ENCODE results near the gene TMEM175. TPM values are rescaled to one million over a fixed set of nuclear protein-coding genes. Genes with fewer than 3 reads are reported as not detected.

TMEM175 gene
- total and polyA plus RNA-seq, 2 of the 4 experiments (the other 2 are of a cell fraction) = 7.7 to 41.9 TPM

GRCh38 chr4:964346-965025 lies 32.2 kb downstream of the TMEM175 start:
- Histone ChIP-seq H2AK5ac (ENCODE audit: low read depth, low read length) (no peak overlapping the region), H3K23ac (ENCODE audit: low read depth, low read length) (no peak overlapping the region), H3K4me1 (ENCODE audit: control insufficient read depth, insufficient read depth, low read length) (no peaks in the 10 kb centered on the region), H3K9ac (ENCODE audit: low read depth, low read length) (no peak overlapping the region), H2BK5ac (ENCODE audit: low read depth, low read length, poor library complexity, severe bottlenecking) (no peak overlapping the region), H3K4me2 (ENCODE audit: low read depth, low read length) (no peak overlapping the region), H3K4me3 (ENCODE audit: insufficient read depth, low read depth, low read length) (no peak overlapping the region), H3K18ac (ENCODE audit: low read depth, low read length) (no peak overlapping the region), H2BK120ac (ENCODE audit: low read depth, low read length) (no peak overlapping the region), H2BK20ac (ENCODE audit: low read depth, low read length) (no peak overlapping the region), H3K9me3 (ENCODE audit: control insufficient read depth, insufficient read depth, low read length) (no peaks in the 10 kb centered on the region), H2AK9ac (replicated peaks; ENCODE audit: low read depth, low read length, poor library complexity) (no peak overlapping the region), H3K27me3 (ENCODE audit: control insufficient read depth, insufficient read depth, low read length) (no peaks in the 10 kb centered on the region), H2AFZ (replicated peaks; ENCODE audit: low read length, poor library complexity) (no peak overlapping the region), H3K56ac (ENCODE audit: extremely low read depth, insufficient read depth, low read length) (no peak overlapping the region), H3K4ac (ENCODE audit: low read depth, low read length) (no peak overlapping the region), H4K8ac (ENCODE audit: low read depth in 2 of 2, low read length in 2 of 2) (no peak overlapping the region), H3K14ac (replicated peaks; ENCODE audit: low read depth, low read length) (no peak overlapping the region), H4K5ac (ENCODE audit: low read depth, low read length) (no peak overlapping the region), H3K36me3 (ENCODE audit: control insufficient read depth, insufficient read depth, low read length) (peaks cover 54% of the 10 kb centered on the region), H3K27ac (ENCODE audit: insufficient read depth, low read length) (no peak overlapping the region), H4K20me1 (ENCODE audit: insufficient read depth, low read length) (no peaks in the 10 kb centered on the region; the same call in none of the 2 replicates), H2BK15ac (ENCODE audit: low read depth, low read length) (no peak overlapping the region), H3K79me1 (ENCODE audit: low read depth in 1 of 2, low read length in 2 of 2) (no peaks in the 10 kb centered on the region), H3K9me1 (ENCODE audit: insufficient read depth, low read length) (no peaks in the 10 kb centered on the region), H4K91ac (ENCODE audit: insufficient read depth, low read depth, low read length) (no peak overlapping the region)
- dilution Hi-C loops (cut with HindIII; ENCODE audit: low sequenced_read_pairs, unreplicated experiment) (no loop called here), intact Hi-C loops (cut with micrococcal nuclease) (no loop called here), in situ Hi-C loops (cut with MboI; ENCODE audit: low sequenced_read_pairs) (no loop called here)
- POLR2A ChIA-PET (ENCODE audit: unreplicated experiment) = no interaction called here
- no TSS peak for BruUV-seq (replicated peaks)
- 93% methylated on average over 11 of the region's 23 CpGs; no CpG with 5 or more reads in 1 of the 2 experiments for WGBS, 2 experiments (ENCODE audit: extremely low coverage in 2 of 2, insufficient read length in 1 of 2)
- ATAC-seq (ENCODE audit: low read depth) (no peak), DNase-seq (no peak)
- TF ChIP-seq BHLHE40 (IDR thresholded peaks at IDR 0.05; ENCODE audit: low read depth, low read length) (no peak), CHD1 (IDR thresholded peaks at IDR 0.05; ENCODE audit: low read depth, low read length) (no peak), CEBPB (IDR thresholded peaks at IDR 0.05; ENCODE audit: low read depth, low read length) (no peak), SMC3 (IDR thresholded peaks at IDR 0.05; ENCODE audit: low read depth, low read length) (no peak), RAD21 (IDR thresholded peaks at IDR 0.05; ENCODE audit: low read length) (no peak), RCOR1 (IDR thresholded peaks at IDR 0.05; ENCODE audit: insufficient replicate concordance, low read length) (no peak)
- CTCF ChIA-PET = no interaction called here
